ENCODE data around the gene RSRC2.

GRCh38 chr12:122491991-122492390, 34.7 kb downstream of the RSRC2 start:
- TF ChIP-seq CTCF (IDR thresholded peaks at IDR 0.05 in 2 of 3, conservative IDR thresholded peaks at IDR 0.05 in 1 of 3; ENCODE audit: borderline replicate concordance in 1 of 3, insufficient read depth in 1 of 3, low read depth in 2 of 3, low read length in 2 of 3) (no peak), YY1 (IDR thresholded peaks at IDR 0.05; ENCODE audit: extremely low read depth, insufficient replicate concordance, low read depth, low read length) (no peak), SRF (IDR thresholded peaks at IDR 0.05; ENCODE audit: low read depth) (no peak), EZH2phosphoT487 (IDR thresholded peaks at IDR 0.05; ENCODE audit: borderline replicate concordance) (no peak), EGR1 (IDR thresholded peaks at IDR 0.05; ENCODE audit: low read depth) (no peak)
